HCT116 (cell line): ENCODE data around the gene SLC39A10. TPM values are rescaled to one million over a fixed set of nuclear protein-coding genes. Genes with fewer than 3 reads are reported as not detected.

Experiments
- ATAC-seq: fragments of 200-7000 bp; cut with Tn5 transposase; 2 replicates; pipeline ENCODE4 v1.9.1; 2020; ENCODE audit warnings: mild to moderate bottlenecking, moderate library complexity
- BruUV-seq: library from RNA; stranded (reverse); fragments of 400-500 nt; replicated peaks from 2 replicates; lab custom pipeline; 2021; lab: Mats Ljungman, UMichigan
- CTCF ChIA-PET: fragments of 300-600 bp; sonication (Branson Sonifier 250); formaldehyde crosslinking; loops from one replicate; lab custom pipeline; 2021; ENCODE audit warnings: antibody characterized with exemption; lab: Charles Lee
- POLR2A ChIA-PET: fragments of 300-600, 350-600 bp; sonication (Branson Sonifier 250); formaldehyde crosslinking; loops from one replicate; lab custom pipeline; 2021; ENCODE audit warnings: antibody characterized with exemption; lab: Charles Lee
- RAD21 ChIA-PET, 2 experiments: fragments of 300-600 bp; sonication (Branson Sonifier 250); formaldehyde crosslinking; loops; one replicate each; lab custom pipeline; 2023; ENCODE audit warnings: low total read pairs in 2 of 2; ENCODE audit not compliant: uncharacterized antibody in 2 of 2, unreplicated experiment in 2 of 2, low non-redundant PET in 1 of 2; lab: Charles Lee
- DNase-seq: peaks from one replicate; pipeline ENCODE4 v3.0.0-alpha.2; 2010; ENCODE audit warnings: low read depth, low spot score
- H2AFZ ChIP-seq: fragments of 200-600 bp; shearing (Covaris generic), sonication (generic); 2 replicates; pipeline ENCODE4 v1.6.1; 2017; ENCODE audit warnings: low read depth, mixed run types, mixed read lengths, antibody characterized with exemption, low read length; ENCODE audit not compliant: poor library complexity, severe bottlenecking
- H3K27ac ChIP-seq: 2 replicates; pipeline ENCODE4 v1.5.1; 2012; ENCODE audit warnings: low read depth, low read length
- H3K27me3 ChIP-seq: fragments of 200-600 bp; sonication (generic); 2 replicates; pipeline ENCODE4 v1.6.1; 2016; ENCODE audit warnings: mixed run types, low read length, mixed read lengths; ENCODE audit not compliant: insufficient read depth
- H3K36me3 ChIP-seq, 2 experiments: fragments of 200-500 bp in 1 of 2; fragments of 200-600 bp in 1 of 2; sonication (Bioruptor generic) in 1 of 2; sonication (generic) in 1 of 2; 2 replicates each; pipeline versions ENCODE4 v1.5.1 to v1.6.1; 2014 to 2016; ENCODE audit warnings: low read length in 2 of 2, inconsistent platforms in 1 of 2, mixed read lengths in 1 of 2, mixed run types in 1 of 2; ENCODE audit not compliant: insufficient read depth in 2 of 2, control insufficient read depth in 1 of 2
- H3K4me1 ChIP-seq, 2 experiments: fragments of 200-600 bp in 1 of 2; sonication (generic) in 1 of 2; 2 replicates each; pipeline versions ENCODE4 v1.5.1 to v1.6.1; 2012 to 2017; ENCODE audit warnings: low read length in 2 of 2, inconsistent platforms in 1 of 2, mild to moderate bottlenecking in 1 of 2, mixed read lengths in 1 of 2, mixed run types in 1 of 2, moderate library complexity in 1 of 2; ENCODE audit not compliant: insufficient read depth in 2 of 2, control insufficient read depth in 1 of 2
- H3K4me2 ChIP-seq: fragments of 200-600 bp; sonication (generic); 2 replicates; pipeline ENCODE4 v1.6.1; 2017; ENCODE audit warnings: mixed run types, low read length, mixed read lengths
- H3K4me3 ChIP-seq, 2 experiments: fragments of 200-600 bp in 1 of 2; sonication (generic) in 1 of 2; replicated peaks in 1 of 2; 2 replicates each; pipeline ENCODE4 v1.5.1; 2011 to 2016; ENCODE audit warnings: low read length in 2 of 2, control low read depth in 1 of 2, low read depth in 1 of 2, mild to moderate bottlenecking in 1 of 2, mixed read lengths in 1 of 2, mixed run types in 1 of 2
- H3K79me2 ChIP-seq: fragments of 200-600 bp; sonication (generic); 2 replicates; pipeline ENCODE4 v1.6.1; 2017; ENCODE audit warnings: mild to moderate bottlenecking, mixed run types, low read length, moderate library complexity, mixed read lengths; ENCODE audit not compliant: insufficient read depth
- H3K9ac ChIP-seq: fragments of 200-600 bp; sonication (generic); 2 replicates; pipeline ENCODE4 v1.6.1; 2016; ENCODE audit warnings: low read length, mixed read lengths
- H3K9me2 ChIP-seq: fragments of 200-600 bp; sonication (generic), shearing (Covaris generic); 2 replicates; pipeline ENCODE4 v1.6.1; 2017; ENCODE audit warnings: mixed run types, mild to moderate bottlenecking, moderate library complexity; ENCODE audit not compliant: insufficient read depth
- H3K9me3 ChIP-seq, 2 experiments: fragments of 200-500 bp in 1 of 2; fragments of 200-600 bp in 1 of 2; sonication (Bioruptor generic) in 1 of 2; sonication (generic) in 1 of 2; 2 replicates each; pipeline ENCODE4 v1.6.1; 2014 to 2017; ENCODE audit warnings: low read length in 2 of 2, mixed read lengths in 2 of 2, inconsistent platforms in 1 of 2, low read depth in 1 of 2, mild to moderate bottlenecking in 1 of 2, mixed run types in 1 of 2, moderate library complexity in 1 of 2; ENCODE audit not compliant: control insufficient read depth in 1 of 2, insufficient read depth in 1 of 2
- H4K20me1 ChIP-seq: fragments of 200-600 bp; sonication (generic), shearing (Covaris generic); 2 replicates; pipeline ENCODE4 v1.6.1; 2017; ENCODE audit warnings: mixed run types, mild to moderate bottlenecking, moderate library complexity; ENCODE audit not compliant: insufficient read depth
- CBX3 ChIP-seq: IDR thresholded peaks from 2 replicates; pipeline ENCODE4 v1.6.1; 2012; ENCODE audit warnings: low read depth
- CEBPB ChIP-seq: IDR thresholded peaks from 2 replicates; pipeline ENCODE4 v1.6.1; 2012; ENCODE audit warnings: low read depth
- CTCF ChIP-seq, 3 experiments: fragments of 200-600 bp in 1 of 3; sonication (generic) in 1 of 3; IDR thresholded peaks in 2 of 3; conservative IDR thresholded peaks in 1 of 3; 2 replicates each; pipeline ENCODE4 v1.5.1; 2012 to 2017; ENCODE audit warnings: low read depth in 2 of 3, low read length in 2 of 3, antibody characterized with exemption in 1 of 3, borderline replicate concordance in 1 of 3, control low read depth in 1 of 3, mild to moderate bottlenecking in 1 of 3, mixed read lengths in 1 of 3, mixed run types in 1 of 3, moderate library complexity in 1 of 3; ENCODE audit not compliant: insufficient read depth in 1 of 3
- EGR1 ChIP-seq: IDR thresholded peaks from 2 replicates; pipeline ENCODE4 v1.6.1; 2012; ENCODE audit warnings: low read depth
- ELF1 ChIP-seq: IDR thresholded peaks from 2 replicates; pipeline ENCODE4 v1.6.1; 2012; ENCODE audit warnings: low read depth, borderline replicate concordance
- EZH2 ChIP-seq: fragments of 200-600 bp; sonication (generic); IDR thresholded peaks from 2 replicates; pipeline ENCODE4 v1.6.1; 2017; ENCODE audit warnings: antibody characterized with exemption, mixed run types
- JUND ChIP-seq: IDR thresholded peaks from 2 replicates; pipeline ENCODE4 v1.6.1; 2012
- RAD21 ChIP-seq: IDR thresholded peaks from 2 replicates; pipeline ENCODE4 v1.6.1; 2012; ENCODE audit warnings: low read depth, mild to moderate bottlenecking
- TCF7L2 ChIP-seq: IDR thresholded peaks from 2 replicates; pipeline ENCODE4 v1.7.0; 2011; ENCODE audit warnings: borderline replicate concordance, inconsistent platforms; ENCODE audit not compliant: insufficient read depth, insufficient read length; ENCODE audit errors: extremely low read depth
- YY1 ChIP-seq: IDR thresholded peaks from 2 replicates; pipeline ENCODE4 v1.6.1; 2011; ENCODE audit warnings: low read length, low read depth, moderate library complexity, mild to moderate bottlenecking; ENCODE audit not compliant: insufficient replicate concordance; ENCODE audit errors: extremely low read depth
- ZNF274 ChIP-seq: fragments of 200-500 bp; sonication (Bioruptor generic); IDR thresholded peaks from 2 replicates; pipeline ENCODE4 v1.6.1; 2014; ENCODE audit warnings: mild to moderate bottlenecking, low read depth, low read length, inconsistent platforms
- intact Hi-C: fragments of 100-400 bp; cut with micrococcal nuclease; formaldehyde crosslinking; loops from 2 replicates; pipeline ENCODE4 v1.10.0; 2022
- total RNA-seq: library from RNA; stranded (reverse); gene quantifications from one replicate; pipeline ENCODE4 v1.2.1, GENCODE V29; 2021; ENCODE audit not compliant: unreplicated experiment
- TF ChIP-seq, protein P1 (sequence below): IDR thresholded peaks from 2 replicates; pipeline ENCODE4 v1.6.1; 2012; ENCODE audit warnings: low read depth

Gene SLC39A10
- total RNA-seq, 1 experiment from 2014 or later: 59.0 TPM

DNA sequence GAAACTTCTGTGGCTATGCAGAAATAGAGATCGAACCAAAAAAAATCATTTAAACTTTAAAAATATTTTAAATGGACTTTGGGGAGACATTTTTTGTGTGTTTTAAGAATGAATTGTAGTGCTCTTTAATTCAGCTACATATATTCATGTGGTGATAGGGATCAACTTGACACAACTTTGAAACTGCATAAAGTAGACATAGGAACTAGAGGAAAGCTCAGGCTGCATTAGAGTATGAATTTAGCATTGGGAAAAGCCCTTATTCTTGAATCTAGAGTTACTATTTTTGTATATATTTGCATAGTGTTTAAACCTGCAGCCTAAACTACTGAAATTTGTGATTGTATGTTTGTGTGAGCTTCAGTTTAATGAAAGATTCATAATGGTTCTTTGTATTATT is 78.3 kb downstream of the SLC39A10 start:
- Histone ChIP-seq H4K20me1 (no peaks in the 10 kb centered on the region; the same call in 1 of the 2 replicates), H3K4me2 (no peak overlapping the region), H3K9me2 (no peaks in the 10 kb centered on the region), H3K27ac (no peak overlapping the region), H3K79me2 (no peaks in the 10 kb centered on the region), H2AFZ (no peak overlapping the region), H3K27me3 (no peaks in the 10 kb centered on the region), H3K4me1 (no peaks in the 10 kb centered on the region), H3K36me3 (peaks cover 3% of the 10 kb centered on the region in 2 experiments; a peak in 1 of 4 replicates), H3K9me3 (no peaks in the 10 kb centered on the region), H3K9ac (no peak overlapping the region), H3K4me3 (no peak overlapping the region)
- no peak for ATAC-seq
- BruUV-seq: no TSS peak
- ChIA-PET CTCF (no interaction called here), RAD21 (no interaction called here), POLR2A (no interaction called here)
- intact Hi-C loops: no loop called here
- TF ChIP-seq EZH2 (no peak), RAD21 (no peak), YY1 (no peak), TCF7L2 (no peak), CEBPB (no peak), ELF1 (no peak), CTCF (IDR thresholded peaks at IDR 0.05 in 2 of 3, conservative IDR thresholded peaks at IDR 0.05 in 1 of 3; ENCODE audit: borderline replicate concordance in 1 of 3, insufficient read depth in 1 of 3, low read depth in 2 of 3, low read length in 2 of 3) (no peak), CBX3 (no peak), ZNF274 (no peak), EGR1 (no peak), JUND (no peak)
- TF ChIP-seq, protein P1, sequence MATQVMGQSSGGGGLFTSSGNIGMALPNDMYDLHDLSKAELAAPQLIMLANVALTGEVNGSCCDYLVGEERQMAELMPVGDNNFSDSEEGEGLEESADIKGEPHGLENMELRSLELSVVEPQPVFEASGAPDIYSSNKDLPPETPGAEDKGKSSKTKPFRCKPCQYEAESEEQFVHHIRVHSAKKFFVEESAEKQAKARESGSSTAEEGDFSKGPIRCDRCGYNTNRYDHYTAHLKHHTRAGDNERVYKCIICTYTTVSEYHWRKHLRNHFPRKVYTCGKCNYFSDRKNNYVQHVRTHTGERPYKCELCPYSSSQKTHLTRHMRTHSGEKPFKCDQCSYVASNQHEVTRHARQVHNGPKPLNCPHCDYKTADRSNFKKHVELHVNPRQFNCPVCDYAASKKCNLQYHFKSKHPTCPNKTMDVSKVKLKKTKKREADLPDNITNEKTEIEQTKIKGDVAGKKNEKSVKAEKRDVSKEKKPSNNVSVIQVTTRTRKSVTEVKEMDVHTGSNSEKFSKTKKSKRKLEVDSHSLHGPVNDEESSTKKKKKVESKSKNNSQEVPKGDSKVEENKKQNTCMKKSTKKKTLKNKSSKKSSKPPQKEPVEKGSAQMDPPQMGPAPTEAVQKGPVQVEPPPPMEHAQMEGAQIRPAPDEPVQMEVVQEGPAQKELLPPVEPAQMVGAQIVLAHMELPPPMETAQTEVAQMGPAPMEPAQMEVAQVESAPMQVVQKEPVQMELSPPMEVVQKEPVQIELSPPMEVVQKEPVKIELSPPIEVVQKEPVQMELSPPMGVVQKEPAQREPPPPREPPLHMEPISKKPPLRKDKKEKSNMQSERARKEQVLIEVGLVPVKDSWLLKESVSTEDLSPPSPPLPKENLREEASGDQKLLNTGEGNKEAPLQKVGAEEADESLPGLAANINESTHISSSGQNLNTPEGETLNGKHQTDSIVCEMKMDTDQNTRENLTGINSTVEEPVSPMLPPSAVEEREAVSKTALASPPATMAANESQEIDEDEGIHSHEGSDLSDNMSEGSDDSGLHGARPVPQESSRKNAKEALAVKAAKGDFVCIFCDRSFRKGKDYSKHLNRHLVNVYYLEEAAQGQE: no peak
- DNase-seq: no peak
